ENCODE results near the gene MIA2.
"Not testable (repeated sequence)": the region's sequence is repeated elsewhere in the genome, so short reads cannot be mapped to it uniquely, and the experiment has no call there.

DNA sequence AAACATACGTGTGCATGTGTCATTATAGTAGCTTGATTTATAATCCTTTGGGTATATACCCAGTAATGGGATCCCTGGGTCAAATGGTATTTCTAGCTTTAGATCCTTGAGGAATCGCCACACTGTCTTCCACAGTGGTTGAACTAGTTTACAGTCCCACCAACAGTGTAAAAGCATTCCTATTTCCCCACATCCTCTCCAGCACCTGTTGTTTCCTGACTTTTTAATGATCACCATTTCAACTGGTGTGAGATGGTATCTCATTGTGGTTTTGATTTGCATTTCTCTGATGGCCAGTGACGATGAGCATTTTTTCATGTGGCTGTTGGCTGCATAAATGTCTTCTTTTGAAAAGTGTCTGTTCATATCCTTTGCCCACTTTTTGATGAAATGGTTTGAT lies 26.4 kb downstream of the MIA2 start:
- TF ChIP-seq, protein P1, sequence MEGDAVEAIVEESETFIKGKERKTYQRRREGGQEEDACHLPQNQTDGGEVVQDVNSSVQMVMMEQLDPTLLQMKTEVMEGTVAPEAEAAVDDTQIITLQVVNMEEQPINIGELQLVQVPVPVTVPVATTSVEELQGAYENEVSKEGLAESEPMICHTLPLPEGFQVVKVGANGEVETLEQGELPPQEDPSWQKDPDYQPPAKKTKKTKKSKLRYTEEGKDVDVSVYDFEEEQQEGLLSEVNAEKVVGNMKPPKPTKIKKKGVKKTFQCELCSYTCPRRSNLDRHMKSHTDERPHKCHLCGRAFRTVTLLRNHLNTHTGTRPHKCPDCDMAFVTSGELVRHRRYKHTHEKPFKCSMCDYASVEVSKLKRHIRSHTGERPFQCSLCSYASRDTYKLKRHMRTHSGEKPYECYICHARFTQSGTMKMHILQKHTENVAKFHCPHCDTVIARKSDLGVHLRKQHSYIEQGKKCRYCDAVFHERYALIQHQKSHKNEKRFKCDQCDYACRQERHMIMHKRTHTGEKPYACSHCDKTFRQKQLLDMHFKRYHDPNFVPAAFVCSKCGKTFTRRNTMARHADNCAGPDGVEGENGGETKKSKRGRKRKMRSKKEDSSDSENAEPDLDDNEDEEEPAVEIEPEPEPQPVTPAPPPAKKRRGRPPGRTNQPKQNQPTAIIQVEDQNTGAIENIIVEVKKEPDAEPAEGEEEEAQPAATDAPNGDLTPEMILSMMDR (IDR thresholded peaks at IDR 0.05) = not testable (repeated sequence)
- not testable (repeated sequence) for TF ChIP-seq POLR2A (IDR thresholded peaks at IDR 0.05)
